ENCODE data around the gene ODC1. TPM values are rescaled to one million over a fixed set of nuclear protein-coding genes. Genes with fewer than 3 reads are reported as not detected.
A peak's percentile ranks its signal among the peaks of the same experiment; 100 is the strongest.

Gene ODC1
- polyA plus RNA-seq, 1 of the 3 experiments (the other 2 are of a cell fraction), result 253 TPM

DNA sequence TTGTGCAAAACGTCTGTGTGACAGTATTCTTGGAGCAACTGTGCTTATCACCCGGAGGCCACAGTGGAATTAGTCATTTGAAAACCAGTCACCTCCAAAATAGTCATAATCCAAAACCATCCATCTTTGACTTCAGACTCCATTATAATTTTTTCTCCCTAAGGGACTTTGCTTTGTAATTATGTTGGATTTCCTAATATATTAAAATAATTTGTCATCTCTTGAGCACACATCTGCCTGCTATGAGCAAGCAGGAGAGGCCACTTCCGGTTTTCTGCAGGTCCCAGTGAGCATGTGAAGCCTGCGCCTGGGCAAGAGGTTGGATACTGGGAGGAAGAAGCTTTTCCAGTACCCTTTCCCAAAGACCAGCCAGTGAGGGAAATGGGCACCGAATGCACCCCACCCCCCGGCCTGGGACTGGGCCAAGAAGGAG is 57.7 kb downstream of the ODC1 start:
- Histone ChIP-seq H3K9me2 (no peaks in the 10 kb centered on the region), H3F3A (replicated peaks; ENCODE audit: insufficient read depth) (no peaks in the 10 kb centered on the region), H3K4me3 (ENCODE audit: low read depth in 2 of 2, low read length in 1 of 2) (no peak overlapping the region), H3K36me3 (replicated peaks in 1 of 2; ENCODE audit: control insufficient read depth in 1 of 2, insufficient read depth in 2 of 2, low read length in 1 of 2) (no peaks in the 10 kb centered on the region), H4K20me1 (ENCODE audit: insufficient read depth) (peaks cover 9% of the 10 kb centered on the region; the same call in 1 of the 2 replicates), H3K9me3 (no peaks in the 10 kb centered on the region), H3K4me1 (ENCODE audit: control insufficient read depth in 1 of 2, insufficient read depth in 2 of 2, low read depth in 1 of 2, low read length in 1 of 2) (peaks cover 10 to 92% of the 10 kb centered on the region in 2 experiments; a peak in 3 of 4 replicates), H3K27ac (ENCODE audit: low read depth in 2 of 2, low read length in 1 of 2) (peak overlapping the region in 1 of 2 experiments; percentile 96; a peak in 2 of 4 replicates), H2AFZ (ENCODE audit: low read depth) (no peak overlapping the region), H3K9ac (no peak overlapping the region), H3K4me2 (no peak overlapping the region), H3K79me2 (ENCODE audit: insufficient read depth) (0 out of 2 replicates have a peak, but pooled peaks cover 4% of the 10 kb centered on the region), H3K27me3 (ENCODE audit: insufficient read depth) (no peaks in the 10 kb centered on the region)
- DNase-seq, result no peak
- ChIA-PET POLR2A (interaction anchor here (0.6 kb wide), 1 partner anchor 85 kb away, joined by 4 read pairs; no protein-coding TSS in a partner anchor), CTCF (interaction anchor here (0.8 to 3.1 kb wide), 9 partner anchors 12 to 266 kb away, joined by 3 to 10 read pairs (median 3); no protein-coding TSS in a partner anchor)
- 62% methylated on average over 6 of the region's 6 CpGs for WGBS (ENCODE audit: low lambda C conversion rate)
- TF ChIP-seq TEAD4 (IDR thresholded peaks at IDR 0.05; ENCODE audit: borderline replicate concordance, insufficient read depth) (no peak), ELF1 (IDR thresholded peaks at IDR 0.05) (no peak)
- TF ChIP-seq, protein P1, sequence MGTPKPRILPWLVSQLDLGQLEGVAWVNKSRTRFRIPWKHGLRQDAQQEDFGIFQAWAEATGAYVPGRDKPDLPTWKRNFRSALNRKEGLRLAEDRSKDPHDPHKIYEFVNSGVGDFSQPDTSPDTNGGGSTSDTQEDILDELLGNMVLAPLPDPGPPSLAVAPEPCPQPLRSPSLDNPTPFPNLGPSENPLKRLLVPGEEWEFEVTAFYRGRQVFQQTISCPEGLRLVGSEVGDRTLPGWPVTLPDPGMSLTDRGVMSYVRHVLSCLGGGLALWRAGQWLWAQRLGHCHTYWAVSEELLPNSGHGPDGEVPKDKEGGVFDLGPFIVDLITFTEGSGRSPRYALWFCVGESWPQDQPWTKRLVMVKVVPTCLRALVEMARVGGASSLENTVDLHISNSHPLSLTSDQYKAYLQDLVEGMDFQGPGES (IDR thresholded peaks at IDR 0.05; ENCODE audit: low read depth, low read length), result no peak
- TF ChIP-seq, protein P2, sequence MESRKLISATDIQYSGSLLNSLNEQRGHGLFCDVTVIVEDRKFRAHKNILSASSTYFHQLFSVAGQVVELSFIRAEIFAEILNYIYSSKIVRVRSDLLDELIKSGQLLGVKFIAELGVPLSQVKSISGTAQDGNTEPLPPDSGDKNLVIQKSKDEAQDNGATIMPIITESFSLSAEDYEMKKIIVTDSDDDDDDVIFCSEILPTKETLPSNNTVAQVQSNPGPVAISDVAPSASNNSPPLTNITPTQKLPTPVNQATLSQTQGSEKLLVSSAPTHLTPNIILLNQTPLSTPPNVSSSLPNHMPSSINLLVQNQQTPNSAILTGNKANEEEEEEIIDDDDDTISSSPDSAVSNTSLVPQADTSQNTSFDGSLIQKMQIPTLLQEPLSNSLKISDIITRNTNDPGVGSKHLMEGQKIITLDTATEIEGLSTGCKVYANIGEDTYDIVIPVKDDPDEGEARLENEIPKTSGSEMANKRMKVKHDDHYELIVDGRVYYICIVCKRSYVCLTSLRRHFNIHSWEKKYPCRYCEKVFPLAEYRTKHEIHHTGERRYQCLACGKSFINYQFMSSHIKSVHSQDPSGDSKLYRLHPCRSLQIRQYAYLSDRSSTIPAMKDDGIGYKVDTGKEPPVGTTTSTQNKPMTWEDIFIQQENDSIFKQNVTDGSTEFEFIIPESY (IDR thresholded peaks at IDR 0.05; ENCODE audit: borderline replicate concordance, low read depth), result no peak

Small RNAs within 50 kb of the gene (small RNA-seq; reads per million reads assigned to genes)
- gene SNORA80B, result 3.5 to 176 (median 11.5) reads per million in 7 experiments

Other genes with a start within 250 kb of the ODC1 start
- gene HPCAL1, start 145.4 kb downstream of the ODC1 start, polyA plus RNA-seq (2012; rRNA removed), result 34.6 and 77.0 TPM in 2 replicates
- 12.0 and 14.3 TPM in 2 replicates for gene NOL10, start 241.6 kb upstream of the ODC1 start, polyA plus RNA-seq (2012; rRNA removed)